Effector CD4-positive, alpha-beta T cell (primary cell): ENCODE measurements around the gene SCN1B.
"Not testable (repeated sequence)": the region's sequence is repeated elsewhere in the genome, so short reads cannot be mapped to it uniquely, and the experiment has no call there.

Experiments
- DNase-seq: peaks from one replicate; pipeline ENCODE4 v3.0.0-alpha.2; 2020

The SCN1B gene

DNA sequence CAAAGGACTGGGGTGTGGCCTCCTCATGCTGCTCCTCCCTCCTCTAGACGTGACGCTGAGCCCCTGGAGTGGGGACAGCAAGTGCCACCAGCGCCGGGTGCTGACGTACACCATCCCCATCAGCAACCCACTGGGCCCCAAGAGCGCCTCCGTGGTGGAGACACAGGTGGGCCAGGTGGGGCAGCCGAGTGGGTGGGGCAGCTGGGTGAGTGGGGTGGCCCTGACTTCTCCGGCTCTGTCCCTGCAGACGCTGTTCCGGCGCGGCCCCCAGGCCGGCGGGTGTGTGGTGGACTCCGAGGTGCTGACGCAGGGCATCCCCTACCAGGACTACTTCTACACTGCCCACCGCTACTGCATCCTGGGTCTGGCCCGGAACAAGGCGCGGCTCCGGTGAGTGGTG is 11.1 kb upstream of the SCN1B start:
- no peak for DNase-seq

DNA sequence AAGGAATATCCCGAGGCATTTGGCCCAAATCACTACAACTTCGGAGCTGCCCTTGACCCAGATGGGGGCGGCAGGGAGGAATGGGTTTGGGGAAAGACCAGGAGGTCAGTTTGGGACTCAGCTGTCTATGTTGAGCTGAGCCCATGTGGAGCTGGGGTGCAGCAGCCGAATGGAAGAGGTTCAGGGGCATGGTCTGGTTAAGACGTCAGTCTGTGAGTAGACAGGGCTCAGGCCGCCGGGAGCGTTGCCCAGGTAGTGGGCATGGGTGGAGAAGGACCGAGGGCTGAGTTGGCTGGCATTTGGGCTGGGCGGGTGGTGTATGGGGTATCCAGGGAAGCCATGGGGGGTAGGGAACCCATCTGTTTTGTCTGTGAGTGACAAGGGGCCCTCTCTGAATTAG is 9.3 kb upstream of the SCN1B start:
- DNase-seq = no peak

GRCh38 chr19:35021596-35021995 is 8.7 kb upstream of the SCN1B start:
- DNase-seq = no peak

GRCh38 chr19:35022460-35022859 is 7.8 kb upstream of the SCN1B start:
- no peak for DNase-seq

DNA sequence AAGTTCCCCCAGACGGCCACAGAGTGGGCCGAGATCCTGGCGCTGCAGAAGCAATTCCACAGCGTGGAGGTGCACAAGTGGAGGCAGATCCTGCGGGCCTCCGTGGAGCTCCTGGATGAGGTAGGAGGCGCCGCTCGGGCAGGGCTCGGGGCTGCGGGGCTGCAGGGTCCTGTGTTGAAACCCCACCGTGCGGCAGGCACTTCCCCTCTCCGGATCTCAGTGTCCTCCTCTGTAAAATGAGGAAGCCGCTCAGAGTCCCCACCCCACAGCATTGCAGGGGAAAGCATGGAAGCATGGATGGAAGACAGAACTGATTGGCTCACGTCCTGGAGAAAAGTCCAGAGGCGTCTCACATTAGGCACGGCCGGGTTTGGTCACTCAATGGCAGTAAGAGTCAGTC is 6.8 kb upstream of the SCN1B start:
- DNase-seq = no peak

GRCh38 chr19:35024095-35024494 is 6.2 kb upstream of the SCN1B start:
- no peak for DNase-seq

DNA sequence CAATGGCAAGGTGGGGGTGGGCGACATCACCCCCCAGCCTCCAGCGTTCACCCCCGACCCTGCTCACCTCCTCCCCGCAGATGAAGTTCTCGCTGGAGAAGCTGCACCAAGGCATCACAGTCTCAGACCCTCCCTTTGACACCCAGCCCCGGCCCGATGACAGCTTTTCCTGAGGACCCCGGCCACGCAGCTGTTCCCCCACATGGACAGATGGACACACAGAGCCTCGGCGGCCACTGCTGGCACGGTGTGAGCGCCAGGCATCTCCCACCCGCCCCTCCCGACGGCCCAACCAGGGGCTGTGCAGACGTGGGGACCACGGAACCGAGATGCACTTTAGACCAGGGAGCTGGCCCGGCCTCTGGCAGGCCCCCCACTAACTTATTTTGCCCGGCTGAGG is 4.3 kb upstream of the SCN1B start:
- no peak for DNase-seq

- DNase-seq = no peak
These were observed 3.9 kb upstream of the SCN1B start for GRCh38 chr19:35026418-35026817.

DNA sequence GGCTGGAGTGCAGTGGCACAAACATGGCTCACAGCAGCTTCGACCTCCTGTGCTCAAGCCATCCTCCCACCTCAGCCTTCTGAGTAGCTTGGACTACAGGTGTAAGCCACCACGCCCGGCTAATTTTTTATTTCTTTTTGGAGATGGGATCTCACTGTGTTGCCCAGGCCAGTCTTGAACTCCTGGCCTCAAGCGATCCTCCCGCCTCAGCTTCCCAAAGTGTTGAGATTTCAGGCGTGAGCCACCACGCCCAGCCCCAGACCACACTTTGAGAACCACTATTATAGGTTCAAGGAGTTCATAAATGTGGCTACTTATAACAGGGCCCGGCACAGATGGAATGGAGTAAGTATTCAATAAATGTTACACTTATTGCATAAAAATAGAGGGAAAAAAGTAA is 3.3 kb upstream of the SCN1B start:
- no peak for DNase-seq

- DNase-seq = no peak
These were observed 2.2 kb upstream of the SCN1B start for GRCh38 chr19:35027851-35028599.

- DNase-seq = not testable (repeated sequence)
These were observed 1.7 kb upstream of the SCN1B start for GRCh38 chr19:35028600-35028885.

DNA sequence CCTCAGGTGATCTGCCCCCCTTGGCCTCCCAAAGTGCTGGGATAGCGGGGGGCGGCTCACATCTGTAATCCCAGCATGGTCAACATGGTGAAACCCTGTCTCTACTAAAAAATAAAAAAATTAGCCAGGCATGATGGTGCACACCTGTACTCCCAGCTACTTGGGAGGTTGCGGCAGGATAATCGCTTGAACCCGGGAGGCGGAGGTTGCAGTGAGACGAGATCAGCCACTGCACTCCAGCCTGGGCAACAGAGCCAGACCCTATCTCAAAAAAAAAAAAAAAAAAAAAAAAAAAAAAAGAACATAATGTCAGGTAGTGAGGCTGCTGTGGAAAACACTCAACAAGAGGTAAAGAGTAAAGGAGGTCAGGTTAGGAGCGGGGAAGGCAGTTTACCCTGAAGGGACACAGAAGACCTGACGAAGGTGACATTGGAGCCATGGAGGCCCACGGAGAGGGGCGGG is 964 bp upstream of the SCN1B start:
- DNase-seq = not testable (repeated sequence)

DNA sequence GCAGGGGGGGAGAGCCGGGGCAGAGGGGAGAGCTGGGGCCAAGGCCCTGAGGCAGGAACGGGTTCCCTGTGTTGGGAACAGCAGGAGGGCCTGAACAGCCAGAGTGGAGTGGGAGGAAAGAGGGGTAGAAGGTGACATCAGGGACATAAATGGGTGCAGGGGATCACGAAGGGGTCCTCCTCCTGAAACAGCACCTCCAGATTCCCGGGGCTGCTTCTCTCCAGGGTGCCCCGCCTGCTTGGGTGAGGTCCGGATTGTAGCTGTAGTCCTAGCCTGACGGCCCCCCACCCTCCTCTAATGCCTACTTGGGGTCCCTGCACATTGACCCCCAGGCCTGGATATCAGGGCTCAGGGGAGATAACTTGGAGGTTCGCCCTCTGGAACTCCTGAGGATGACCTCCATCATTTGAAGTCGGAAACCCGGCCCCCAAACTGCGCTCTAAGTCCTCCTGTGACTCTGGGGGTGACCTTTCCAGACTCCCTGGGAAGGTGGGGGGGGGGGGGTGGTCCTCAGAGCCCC is 473 bp upstream of the SCN1B start:
- no peak for DNase-seq

- no peak for DNase-seq
These were observed 1.0 kb downstream of the SCN1B start for GRCh38 chr19:35031072-35031881.

- no peak for DNase-seq
These were observed 2.1 kb downstream of the SCN1B start for GRCh38 chr19:35032356-35032865.

DNA sequence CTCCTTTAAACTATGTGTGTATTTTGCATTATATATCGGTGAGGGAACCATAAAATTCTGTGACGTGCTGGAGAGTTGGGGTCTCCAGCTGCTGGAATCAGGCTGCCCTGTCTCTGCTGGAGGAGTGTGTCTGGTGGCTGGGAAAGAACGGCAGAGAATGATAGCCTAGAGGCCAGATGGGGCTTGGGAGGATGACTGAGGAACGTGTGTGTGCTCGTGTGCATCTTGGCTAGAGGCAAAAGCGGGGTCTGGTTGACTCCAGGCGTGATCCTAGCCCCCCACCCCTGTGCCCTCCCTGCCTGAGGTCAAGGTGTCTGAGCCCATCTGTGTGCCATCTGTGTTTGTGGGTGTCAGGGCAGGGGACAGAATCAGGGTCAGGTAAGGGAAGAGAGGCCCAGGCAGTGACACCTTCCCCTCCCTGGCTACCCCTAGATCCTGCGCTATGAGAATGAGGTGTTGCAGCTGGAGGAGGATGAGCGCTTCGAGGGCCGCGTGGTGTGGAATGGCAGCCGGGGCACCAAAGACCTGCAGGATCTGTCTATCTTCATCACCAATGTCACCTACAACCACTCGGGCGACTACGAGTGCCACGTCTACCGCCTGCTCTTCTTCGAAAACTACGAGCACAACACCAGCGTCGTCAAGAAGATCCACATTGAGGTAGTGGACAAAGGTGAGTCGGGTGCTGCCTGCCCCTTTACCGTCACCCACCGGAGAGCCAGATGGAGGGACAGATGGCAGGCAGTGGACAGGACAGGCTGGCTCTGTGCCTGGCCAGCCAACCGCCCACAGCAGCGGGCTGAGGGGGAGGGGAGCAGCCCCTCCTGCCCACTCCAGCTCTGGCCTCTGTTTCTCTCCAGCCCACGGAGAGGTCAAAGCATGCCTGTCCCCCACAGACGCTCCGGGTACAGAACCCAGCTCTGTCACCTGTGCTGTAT is 3.1 kb downstream of the SCN1B start:
- DNase-seq = no peak

DNA sequence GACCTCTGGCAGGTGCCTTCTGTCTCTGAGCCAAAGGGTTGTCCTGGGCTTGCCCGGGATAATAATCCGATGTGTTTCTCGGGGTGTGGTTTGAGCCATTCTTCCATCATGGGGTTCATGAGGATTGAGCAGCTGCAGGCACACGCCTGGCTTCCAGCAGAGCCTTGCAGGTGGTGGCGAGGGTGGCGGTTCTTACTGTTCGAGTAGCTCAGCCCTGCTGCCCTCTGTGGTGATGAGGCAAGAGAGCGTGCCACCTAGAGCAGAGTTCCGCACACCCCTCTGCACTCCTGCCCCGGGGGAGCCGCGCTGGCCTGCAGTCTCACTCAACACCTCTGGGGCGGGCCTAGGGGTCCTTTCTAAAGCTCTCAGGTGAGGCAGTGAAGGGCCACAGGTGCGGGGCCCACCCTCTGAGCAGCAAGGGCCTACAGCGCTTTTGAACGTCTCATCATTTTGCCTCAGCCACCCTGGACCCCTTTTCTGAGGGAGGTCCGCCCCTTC is 3.8 kb downstream of the SCN1B start:
- no peak for DNase-seq

GRCh38 chr19:35034588-35035382 is 4.5 kb downstream of the SCN1B start:
- DNase-seq = no peak

DNA sequence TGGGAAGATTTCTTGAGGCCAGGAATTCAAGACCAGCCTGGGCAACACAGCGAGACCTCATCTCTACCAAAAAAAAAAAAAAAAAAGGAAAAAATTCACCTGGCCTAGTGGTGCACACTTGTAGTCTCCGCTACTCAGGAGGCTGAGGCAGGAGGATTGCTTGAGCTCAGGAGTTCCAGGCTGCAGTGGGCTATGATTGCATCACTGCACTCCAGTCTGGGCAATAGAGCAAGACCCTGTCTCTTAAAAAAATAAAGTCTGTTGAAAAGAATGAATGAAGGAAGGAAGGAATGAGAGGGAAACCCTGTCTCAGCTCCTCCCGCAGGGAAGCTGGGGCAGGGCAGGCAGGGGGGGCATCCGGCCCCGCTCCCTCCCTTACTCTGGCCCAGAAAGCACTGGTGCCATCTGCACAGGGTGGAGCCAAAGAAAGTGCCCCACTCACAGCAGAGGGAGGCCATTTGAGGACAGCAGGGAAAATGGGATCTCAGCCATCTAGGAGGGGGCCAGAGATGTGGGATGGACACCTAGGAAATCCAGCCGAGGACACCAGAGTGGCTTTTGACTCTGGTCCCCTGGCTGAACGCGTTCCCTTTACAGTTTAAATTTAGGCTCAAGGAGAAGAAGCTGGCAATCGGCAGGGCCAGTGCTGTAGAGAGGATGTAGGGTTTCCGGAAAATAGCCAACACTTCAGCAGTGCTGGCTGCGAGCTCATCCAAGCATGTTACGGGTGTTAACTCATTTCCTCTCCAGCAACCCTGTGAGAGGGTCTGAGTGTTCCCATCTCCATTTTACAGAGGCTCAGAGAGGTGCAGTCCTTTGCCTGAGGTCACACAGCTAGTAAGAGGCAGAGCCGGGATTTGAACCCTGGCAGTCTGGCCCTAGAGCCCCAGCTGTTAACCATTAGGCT is 7.7 kb downstream of the SCN1B start:
- DNase-seq = no peak

GRCh38 chr19:35038623-35039512 is 8.6 kb downstream of the SCN1B start:
- DNase-seq = no peak
